H9 (cell line): ENCODE measurements around the gene BSN. TPM values are rescaled to one million over a fixed set of nuclear protein-coding genes. Genes with fewer than 3 reads are reported as not detected.

Source experiments
- DNase-seq: peaks from one replicate; pipeline ENCODE4 v3.0.0-alpha.2; 2017
- H2AFZ ChIP-seq: one replicate; pipeline ENCODE4 v1.6.1; 2013; ENCODE audit warnings: mild to moderate bottlenecking, low read length, control low read depth, moderate library complexity
- H2AK5ac ChIP-seq: 2 replicates; pipeline ENCODE4 v1.6.1; 2013; ENCODE audit warnings: low read length, control low read depth, mixed read lengths; ENCODE audit not compliant: insufficient read length
- H2BK120ac ChIP-seq: one replicate; pipeline ENCODE4 v1.6.1; 2013; ENCODE audit warnings: low read depth, mild to moderate bottlenecking, low read length, control low read depth, inconsistent platforms; ENCODE audit not compliant: poor library complexity, severe bottlenecking
- H2BK12ac ChIP-seq: 2 replicates; pipeline ENCODE4 v1.6.1; 2013; ENCODE audit warnings: low read length, control low read depth, mixed read lengths, low read depth; ENCODE audit not compliant: insufficient read length
- H2BK15ac ChIP-seq: 2 replicates; pipeline ENCODE4 v1.6.1; 2013; ENCODE audit warnings: low read depth, low read length, control low read depth
- H2BK20ac ChIP-seq: one replicate; pipeline ENCODE4 v1.6.1; 2013; ENCODE audit warnings: low read depth, mild to moderate bottlenecking, low read length, control low read depth, inconsistent platforms; ENCODE audit not compliant: poor library complexity, severe bottlenecking
- H2BK5ac ChIP-seq: 2 replicates; pipeline ENCODE4 v1.6.1; 2013; ENCODE audit warnings: low read length, control low read depth, mixed read lengths; ENCODE audit not compliant: insufficient read length
- H3K14ac ChIP-seq: 2 replicates; pipeline ENCODE4 v1.6.1; 2013; ENCODE audit warnings: low read length, control low read depth; ENCODE audit not compliant: insufficient read depth
- H3K18ac ChIP-seq: 2 replicates; pipeline ENCODE4 v1.6.1; 2013; ENCODE audit warnings: low read depth, mild to moderate bottlenecking, mixed read lengths, low read length, control low read depth; ENCODE audit not compliant: insufficient read length
- H3K23ac ChIP-seq: 2 replicates; pipeline ENCODE4 v1.6.1; 2013; ENCODE audit warnings: low read length, control low read depth, mixed read lengths, low read depth; ENCODE audit not compliant: insufficient read length
- H3K23me2 ChIP-seq: 2 replicates; pipeline ENCODE4 v1.6.1; 2013; ENCODE audit warnings: low read depth, mild to moderate bottlenecking, mixed read lengths, low read length, control low read depth; ENCODE audit not compliant: insufficient read length, poor library complexity, severe bottlenecking
- H3K27ac ChIP-seq: 2 replicates; pipeline ENCODE4 v1.5.1; 2013; ENCODE audit warnings: low read length, control low read depth, mixed read lengths, low read depth; ENCODE audit not compliant: insufficient read length
- H3K27me3 ChIP-seq: 2 replicates; pipeline ENCODE4 v1.6.1; 2013; ENCODE audit warnings: low read length, control low read depth, inconsistent platforms; ENCODE audit not compliant: insufficient read depth
- H3K4ac ChIP-seq: 2 replicates; pipeline ENCODE4 v1.6.1; 2013; ENCODE audit warnings: low read depth, mild to moderate bottlenecking, control low read depth, inconsistent platforms, low read length, moderate library complexity
- H3K4me1 ChIP-seq: 2 replicates; pipeline ENCODE4 v1.6.1; 2013; ENCODE audit warnings: low read length, control low read depth, inconsistent platforms; ENCODE audit not compliant: insufficient read depth
- H3K4me2 ChIP-seq: 2 replicates; pipeline ENCODE4 v1.6.1; 2013; ENCODE audit warnings: low read length, control low read depth, mixed read lengths; ENCODE audit not compliant: insufficient read length, insufficient read depth
- H3K56ac ChIP-seq: 2 replicates; pipeline ENCODE4 v1.6.1; 2013; ENCODE audit warnings: low read depth, mild to moderate bottlenecking, mixed read lengths, low read length, control low read depth; ENCODE audit not compliant: insufficient read length
- H3K79me1 ChIP-seq: 2 replicates; pipeline ENCODE4 v1.6.1; 2013; ENCODE audit warnings: low read depth, mild to moderate bottlenecking, moderate library complexity, low read length, control low read depth, inconsistent platforms; ENCODE audit not compliant: insufficient read depth, poor library complexity, severe bottlenecking
- H3K79me2 ChIP-seq: 2 replicates; pipeline ENCODE4 v1.6.1; 2013; ENCODE audit warnings: low read length, control low read depth, inconsistent platforms; ENCODE audit not compliant: insufficient read depth
- H3K9ac ChIP-seq: 2 replicates; pipeline ENCODE4 v1.6.1; 2013; ENCODE audit warnings: low read length, control low read depth, mixed read lengths; ENCODE audit not compliant: insufficient read length; ENCODE audit errors: extremely low read depth
- H3K9me3 ChIP-seq: one replicate; pipeline ENCODE4 v1.6.1; 2013; ENCODE audit warnings: low read depth, low read length, inconsistent platforms; ENCODE audit not compliant: control insufficient read depth
- H3T11ph ChIP-seq: one replicate; pipeline ENCODE4 v1.6.1; 2013; ENCODE audit warnings: mild to moderate bottlenecking, low read length, control low read depth, inconsistent platforms
- H4K20me1 ChIP-seq: one replicate; pipeline ENCODE4 v1.6.1; 2013; ENCODE audit not compliant: control insufficient read depth, insufficient read length, insufficient read depth
- H4K5ac ChIP-seq: 2 replicates; pipeline ENCODE4 v1.6.1; 2013; ENCODE audit warnings: low read depth, mild to moderate bottlenecking, mixed read lengths, low read length, control low read depth; ENCODE audit not compliant: insufficient read length
- H4K8ac ChIP-seq: replicated peaks from 2 replicates; pipeline ENCODE4 v1.6.1; 2013; ENCODE audit warnings: low read length, control low read depth, mixed read lengths, low read depth; ENCODE audit not compliant: insufficient read length
- H4K91ac ChIP-seq: 2 replicates; pipeline ENCODE4 v1.6.1; 2013; ENCODE audit warnings: low read depth, mild to moderate bottlenecking, moderate library complexity, mixed read lengths, low read length, control low read depth; ENCODE audit not compliant: insufficient read length
- H3K27ac Mint-ChIP-seq, 3 experiments: 2 replicates in 2 of 3; 3 replicates in 1 of 3; pipeline ENCODE4 v1.8.0; 2020 to 2021; ENCODE audit warnings: mixed read lengths in 3 of 3, mild to moderate bottlenecking in 1 of 3, moderate library complexity in 1 of 3
- H3K27me3 Mint-ChIP-seq: 2 replicates; pipeline ENCODE4 v1.8.0; 2021; ENCODE audit warnings: low read depth, mild to moderate bottlenecking, moderate library complexity, mixed read lengths
- H3K36me3 Mint-ChIP-seq, 3 experiments: 2 replicates in 2 of 3; 3 replicates in 1 of 3; pipeline ENCODE4 v1.8.0; 2020 to 2021; ENCODE audit warnings: low read depth in 3 of 3, mixed read lengths in 3 of 3; ENCODE audit not compliant: insufficient read depth in 1 of 3
- H3K4me1 Mint-ChIP-seq, 2 experiments: 2 replicates each; pipeline ENCODE4 v1.8.0; 2020; ENCODE audit warnings: mixed read lengths in 2 of 2
- H3K4me3 Mint-ChIP-seq, 2 experiments: 2 replicates in 1 of 2; 3 replicates in 1 of 2; pipeline ENCODE4 v1.8.0; 2020 to 2021; ENCODE audit warnings: mild to moderate bottlenecking in 2 of 2, mixed read lengths in 2 of 2, moderate library complexity in 1 of 2
- H3K9me3 Mint-ChIP-seq, 2 experiments: 2 replicates in 1 of 2; 3 replicates in 1 of 2; pipeline ENCODE4 v1.8.0; 2020; ENCODE audit warnings: mild to moderate bottlenecking in 2 of 2, mixed read lengths in 2 of 2, moderate library complexity in 1 of 2
- WGBS: extraction: QIAGEN DNeasy Blood & Tissue Kit; methylation state at CpG from one replicate; pipeline ENCODE4 v1.1.7; 2013; ENCODE audit warnings: missing lambda C conversion rate, low lambda C conversion rate, mixed read lengths; ENCODE audit not compliant: insufficient read length; ENCODE audit errors: extremely low coverage; 5-methylcytosine and 5-hydroxymethylcytosine counted together
- total RNA-seq: library from RNA; stranded (reverse); gene quantifications from 2 replicates; pipeline ENCODE4 v1.2.1, GENCODE V29; 2021
- TF ChIP-seq, protein P1 (sequence below): fragments of 200-600 bp; sonication (generic); conservative IDR thresholded peaks from 3 replicates; pipeline ENCODE4 v1.8.0; 2021; ENCODE audit warnings: antibody characterized with exemption, mild to moderate bottlenecking

Gene BSN
- total RNA-seq, 1 experiment from 2014 or later: 2.4 TPM

DNA sequence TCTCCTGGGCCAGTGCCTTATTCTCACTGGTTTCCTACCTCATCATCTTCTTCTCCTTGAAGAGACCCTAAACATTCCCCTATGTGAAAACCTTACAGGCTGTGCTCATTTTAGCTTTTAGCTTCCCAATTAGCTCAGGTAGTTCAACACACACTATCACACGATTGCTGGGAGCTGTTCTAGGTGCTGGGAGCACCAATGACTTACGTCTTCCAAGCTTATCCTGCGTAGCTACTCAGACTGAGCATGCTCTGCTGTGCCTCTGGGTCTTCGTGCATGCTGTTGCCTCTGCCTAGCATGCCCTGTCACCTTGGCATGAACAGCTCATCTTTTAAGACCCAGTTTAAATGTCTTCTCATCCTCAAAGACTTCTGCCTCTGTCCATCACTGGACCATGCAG, 64.1 kb downstream of the BSN start:
- H2BK15ac ChIP-seq: no peak overlapping the region
- H3K4me3 Mint-ChIP-seq: no peak overlapping the region
- H3K4me2 ChIP-seq: no peak overlapping the region

More for the DNA sequence above, 64.1 kb downstream of the BSN start:
- Histone ChIP-seq H2BK20ac (no peak overlapping the region), H3T11ph (no peak overlapping the region), H3K27me3 (no peaks in the 10 kb centered on the region), H2BK5ac (no peak overlapping the region), H2AFZ (no peak overlapping the region), H4K91ac (no peak overlapping the region), H3K23me2 (no peaks in the 10 kb centered on the region), H3K27ac (no peak overlapping the region), H2AK5ac (no peak overlapping the region), H4K8ac (no peak overlapping the region), H3K56ac (no peak overlapping the region), H3K79me1 (no peaks in the 10 kb centered on the region), H3K4me1 (no peaks in the 10 kb centered on the region; the same call in 1 of the 2 replicates), H3K14ac (no peak overlapping the region), H3K18ac (no peak overlapping the region), H3K4ac (no peak overlapping the region), H2BK12ac (no peak overlapping the region), H3K79me2 (no peaks in the 10 kb centered on the region), H3K23ac (no peak overlapping the region), H4K5ac (no peak overlapping the region), H2BK120ac (no peak overlapping the region), H4K20me1 (no peaks in the 10 kb centered on the region), H3K9ac (no peak overlapping the region), H3K9me3 (no peaks in the 10 kb centered on the region)
- WGBS: no CpG with 5 or more reads among the region's 4 CpGs
- no peaks in the 10 kb centered on the region; the same call in 1 of the 2 replicates for H3K27me3 Mint-ChIP-seq
- H3K9me3 Mint-ChIP-seq: no peaks in the 10 kb centered on the region
- DNase-seq: peak; percentile 21
- H3K36me3 Mint-ChIP-seq: no peaks in the 10 kb centered on the region
- TF ChIP-seq, protein P1, sequence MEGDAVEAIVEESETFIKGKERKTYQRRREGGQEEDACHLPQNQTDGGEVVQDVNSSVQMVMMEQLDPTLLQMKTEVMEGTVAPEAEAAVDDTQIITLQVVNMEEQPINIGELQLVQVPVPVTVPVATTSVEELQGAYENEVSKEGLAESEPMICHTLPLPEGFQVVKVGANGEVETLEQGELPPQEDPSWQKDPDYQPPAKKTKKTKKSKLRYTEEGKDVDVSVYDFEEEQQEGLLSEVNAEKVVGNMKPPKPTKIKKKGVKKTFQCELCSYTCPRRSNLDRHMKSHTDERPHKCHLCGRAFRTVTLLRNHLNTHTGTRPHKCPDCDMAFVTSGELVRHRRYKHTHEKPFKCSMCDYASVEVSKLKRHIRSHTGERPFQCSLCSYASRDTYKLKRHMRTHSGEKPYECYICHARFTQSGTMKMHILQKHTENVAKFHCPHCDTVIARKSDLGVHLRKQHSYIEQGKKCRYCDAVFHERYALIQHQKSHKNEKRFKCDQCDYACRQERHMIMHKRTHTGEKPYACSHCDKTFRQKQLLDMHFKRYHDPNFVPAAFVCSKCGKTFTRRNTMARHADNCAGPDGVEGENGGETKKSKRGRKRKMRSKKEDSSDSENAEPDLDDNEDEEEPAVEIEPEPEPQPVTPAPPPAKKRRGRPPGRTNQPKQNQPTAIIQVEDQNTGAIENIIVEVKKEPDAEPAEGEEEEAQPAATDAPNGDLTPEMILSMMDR: no peak
- peaks cover 13 to 16% of the 10 kb centered on the region in 2 experiments for H3K4me1 Mint-ChIP-seq
- no peak overlapping the region for H3K27ac Mint-ChIP-seq
